Heart left ventricle (tissue), 16 donors: ENCODE results near the gene PDE3A. TPM values are rescaled to one million over a fixed set of nuclear protein-coding genes. Genes with fewer than 3 reads are reported as not detected.

ENCODE experiments used
- ATAC-seq, 4 donors: fragments of 200-7000 bp; cut with Tn5 transposase; one replicate each; pipeline ENCODE4 v1.9.1; 2020 to 2022; ENCODE audit warnings: moderate library complexity in 4 of 4, mild to moderate bottlenecking in 3 of 4, moderate number of reproducible peaks in 1 of 4
- DNase-seq, 5 donors: peaks; one replicate each; pipeline ENCODE4 v3.0.0-alpha.2; 2020
- H3K27ac ChIP-seq, 12 donors: fragments of 200-600 bp; sonication (generic) in 4 of 12; one replicate each; pipeline versions ENCODE4 v1.5.0 to v1.8.0; 2016 to 2022; ENCODE audit warnings: mild to moderate bottlenecking in 2 of 12
- H3K27me3 ChIP-seq, 9 donors: fragments of 200-600 bp; sonication (generic) in 2 of 9; one replicate each; pipeline versions ENCODE4 v1.5.1 to v1.8.0; 2016 to 2022; ENCODE audit warnings: mild to moderate bottlenecking in 3 of 9
- H3K36me3 ChIP-seq, 9 donors: fragments of 200-600 bp; sonication (generic) in 2 of 9; one replicate each; pipeline versions ENCODE4 v1.5.0 to v1.8.0; 2018 to 2022; ENCODE audit warnings: mild to moderate bottlenecking in 2 of 9
- H3K4me1 ChIP-seq, 12 donors: fragments of 200-600 bp; sonication (generic) in 4 of 12; one replicate each; pipeline versions ENCODE4 v1.5.0 to v1.8.0; 2016 to 2022; ENCODE audit warnings: mild to moderate bottlenecking in 3 of 12
- H3K4me3 ChIP-seq, 12 donors: fragments of 200-600 bp; sonication (generic) in 4 of 12; one replicate each; pipeline versions ENCODE4 v1.5.0 to v1.8.0; 2017 to 2022; ENCODE audit warnings: mild to moderate bottlenecking in 9 of 12, moderate library complexity in 4 of 12
- H3K9me3 ChIP-seq, 12 donors: fragments of 200-600 bp; sonication (generic) in 4 of 12; one replicate each; pipeline versions ENCODE4 v1.5.0 to v1.8.0; 2016 to 2022; ENCODE audit warnings: mild to moderate bottlenecking in 1 of 12
- CTCF ChIP-seq, 12 donors: fragments of 200-600 bp; sonication (generic) in 4 of 12; IDR thresholded peaks; one replicate each; pipeline versions ENCODE4 v1.5.0 to v1.8.0; 2018 to 2022; ENCODE audit warnings: antibody characterized with exemption in 12 of 12, mild to moderate bottlenecking in 5 of 12
- POLR2A ChIP-seq, 2 donors: fragments of 450-650 bp; IDR thresholded peaks; one replicate each; pipeline ENCODE4 v1.6.1; 2017; ENCODE audit warnings: antibody characterized with exemption in 2 of 2, mild to moderate bottlenecking in 2 of 2, moderate library complexity in 2 of 2
- WGBS, 4 donors: extraction: QIAGEN DNeasy Blood & Tissue Kit in 2 of 4; methylation state at CpG; one replicate each; pipeline versions ENCODE4 v1.1.5 to v1.1.7; 2013 to 2018; 5-methylcytosine and 5-hydroxymethylcytosine counted together
- intact Hi-C, 10 donors: fragments of 100-400 bp; cut with DNase I; formaldehyde crosslinking; loops; one replicate each; pipeline versions ENCODE4 v1.11.1 to v1.14.2; 2022
- polyA plus RNA-seq, 2 donors: library from polyadenylated mRNA; stranded (reverse); fragments of 200-250 nt; gene quantifications; one replicate each; pipeline ENCODE4 v1.2.3, GENCODE V29; 2013
- total RNA-seq, 9 donors: library from RNA; depleted of rRNA in 2 of 9; stranded (reverse); fragments of >200 nt in 2 of 9; fragmentation: NEBNext Ultra II Directional in 3 of 9; extraction: Animal tissue kit (Norgen Biotek cat#: 25700) in 3 of 9; gene quantifications; one replicate each; pipeline versions ENCODE4 v1.1.0 to v1.2.4, GENCODE V29; 2016 to 2023
- donor health status: ischemic (EF 13 %, LVEDD 7.1; RV severe dilation, severe dysfunction).
- donor health status: healthy with polysubstance abuse.
- donor health status: DM: no; HTN: yes; CAD: no.
- donor health status: DM: no; HTN: no; CAD: no.
- donor health status: ischemic (EF 25% LVEDD 6.9; RV normal size, moderate dysfunction).
- donor health status: ischemic (EF 25% LVEDD 5.7; RV mildly dilated, moderate dysfunction).
- donor health status: healthy.
- donor health status: DM: yes; HTN: yes; CAD: no.
- donor health status: ischemic (EF 35%, LVEDD 5.7; RV mildly dilated, moderate dysfunction).
- donor health status: nonischemic (EF 11% LVEDD 7.7; RV severe dilation, severe dysfunction).
- donor health status: DM: yes; HTN: yes; CAD: no.
- donor health status: PGD.
- donor health status: ischemic (EF 29% LVEDD 5.4; RV normal size, mild dysfunction).
- donor health status: nonischemic (EF 23%, LVEDD 6.1; RV moderate dilation, normal function).

PDE3A gene
- total and polyA plus RNA-seq, 11 donors = 44.5 to 295 (median 183) TPM

GRCh38 chr12:20472102-20472782, 103.9 kb downstream of the PDE3A start:
- TF ChIP-seq CTCF (IDR thresholded peaks at IDR 0.05) = no peak
- Histone ChIP-seq H3K27ac (peak overlapping the region in 5 of 12 donors; percentile 31 to 40 (median 37)), H3K9me3 (no peaks in the 10 kb centered on the region), H3K4me1 (peaks cover 9 to 91% (median 39%) of the 10 kb centered on the region in 12 donors), H3K27me3 (no peaks in the 10 kb centered on the region), H3K4me3 (no peak overlapping the region), H3K36me3 (no peaks in the 10 kb centered on the region)
- intact Hi-C loops = loop anchor here in 1 of 10 donors (10.0 kb wide), 1 partner anchor 73 kb away; no protein-coding TSS in a partner anchor
- DNase-seq = no peak
- ATAC-seq = peak; percentile 2 to 14 (median 10)
- WGBS, 4 donors = 31 to 45% (median 32%) methylated on average over 2 of the region's 2 CpGs

- TF ChIP-seq POLR2A (IDR thresholded peaks at IDR 0.05) (no peak), CTCF (IDR thresholded peaks at IDR 0.05) (no peak)
- no peaks in the 10 kb centered on the region for H3K9me3 ChIP-seq
- no peak for ATAC-seq
- peaks cover 9 to 91% (median 45%) of the 10 kb centered on the region in 12 donors for H3K4me1 ChIP-seq
- peak overlapping the region in 6 of 12 donors; percentile 31 to 50 (median 38) for H3K27ac ChIP-seq
- no peaks in the 10 kb centered on the region for H3K27me3 ChIP-seq
- H3K36me3 ChIP-seq = no peaks in the 10 kb centered on the region
- no peak for DNase-seq
- intact Hi-C loops = loop anchor here in 1 of 10 donors (10.0 kb wide), 1 partner anchor 72 kb away; no protein-coding TSS in a partner anchor
- no peak overlapping the region for H3K4me3 ChIP-seq
- WGBS, 4 donors = 51 to 60% (median 56%) methylated on average over 5 of the region's 5 CpGs
Measured at GRCh38 chr12:20473133-20473532, 104.8 kb downstream of the PDE3A start.

GRCh38 chr12:20474016-20474415, 105.7 kb downstream of the PDE3A start:
- H3K27ac ChIP-seq = peak overlapping the region in 2 of 12 donors; percentile 33 to 37
- no peaks in the 10 kb centered on the region for H3K27me3 ChIP-seq
- ATAC-seq (no peak), DNase-seq (no peak)
- H3K36me3 ChIP-seq = no peaks in the 10 kb centered on the region
- no peak overlapping the region for H3K4me3 ChIP-seq
- WGBS, 4 donors = 88 to 94% (median 88%) methylated on average over 6 of the region's 6 CpGs
- TF ChIP-seq CTCF (IDR thresholded peaks at IDR 0.05) (no peak), POLR2A (IDR thresholded peaks at IDR 0.05) (no peak)
- intact Hi-C loops = loop anchor here in 1 of 10 donors (10.0 kb wide), 1 partner anchor 71 kb away; no protein-coding TSS in a partner anchor
- peaks cover 9 to 90% (median 45%) of the 10 kb centered on the region in 12 donors for H3K4me1 ChIP-seq
- H3K9me3 ChIP-seq = no peaks in the 10 kb centered on the region

GRCh38 chr12:20474443-20474842, 106.1 kb downstream of the PDE3A start:
- intact Hi-C loops = loop anchor here in 1 of 10 donors (10.0 kb wide), 1 partner anchor 70 kb away; no protein-coding TSS in a partner anchor
- no peaks in the 10 kb centered on the region for H3K27me3 ChIP-seq
- peak overlapping the region in 3 of 12 donors; percentile 13 to 37 (median 33) for H3K27ac ChIP-seq
- no peak for TF ChIP-seq POLR2A (IDR thresholded peaks at IDR 0.05)
- no peak for TF ChIP-seq CTCF (IDR thresholded peaks at IDR 0.05)
- no peaks in the 10 kb centered on the region for H3K9me3 ChIP-seq
- H3K36me3 ChIP-seq = no peaks in the 10 kb centered on the region
- peaks cover 6 to 90% (median 44%) of the 10 kb centered on the region in 12 donors for H3K4me1 ChIP-seq
- DNase-seq = no peak
- ATAC-seq = no peak
- WGBS, 4 donors = 52 to 71% (median 62%) methylated on average over 4 of the region's 4 CpGs
- no peak overlapping the region for H3K4me3 ChIP-seq
